GM06990 (cell line): ENCODE measurements around the gene SERPINH1.

Source experiments
- DNase-seq: peaks from one replicate; pipeline ENCODE4 v3.0.0-alpha.2; 2011; ENCODE audit not compliant: insufficient read length; ENCODE audit errors: extremely low read depth
- H3K27me3 ChIP-seq: replicated peaks from 2 replicates; pipeline ENCODE4 v1.6.0; 2011; ENCODE audit warnings: low read length; ENCODE audit not compliant: control insufficient read depth, insufficient read depth
- H3K36me3 ChIP-seq: 2 replicates; pipeline ENCODE4 v1.5.1; 2011; ENCODE audit warnings: low read length; ENCODE audit not compliant: control insufficient read depth, insufficient read depth
- H3K4me3 ChIP-seq: replicated peaks from 2 replicates; pipeline ENCODE4 v1.5.1; 2011; ENCODE audit warnings: low read depth, mild to moderate bottlenecking, control low read depth, low read length
- CTCF ChIP-seq: IDR thresholded peaks from 2 replicates; pipeline ENCODE4 v1.5.1; 2011; ENCODE audit warnings: low read length, control low read depth, mild to moderate bottlenecking, inconsistent platforms; ENCODE audit not compliant: insufficient read depth, poor library complexity, severe bottlenecking

The SERPINH1 gene

GRCh38 chr11:75589051-75589450, 27.0 kb downstream of the SERPINH1 start:
- Histone ChIP-seq H3K27me3 (no peaks in the 10 kb centered on the region; the same call in 1 of the 2 replicates), H3K4me3 (no peak overlapping the region), H3K36me3 (no peaks in the 10 kb centered on the region)
- TF ChIP-seq CTCF: no peak
- DNase-seq: no peak

GRCh38 chr11:75589933-75590332, 27.9 kb downstream of the SERPINH1 start:
- TF ChIP-seq CTCF: no peak
- H3K36me3 ChIP-seq: no peaks in the 10 kb centered on the region
- H3K4me3 ChIP-seq: no peak overlapping the region
- peaks cover 1% of the 10 kb centered on the region; the same call in 1 of the 2 replicates for H3K27me3 ChIP-seq
- DNase-seq: no peak

GRCh38 chr11:75591371-75591770, 29.3 kb downstream of the SERPINH1 start:
- no peak for DNase-seq
- peaks cover 3% of the 10 kb centered on the region for H3K27me3 ChIP-seq
- TF ChIP-seq CTCF: no peak
- no peak overlapping the region for H3K4me3 ChIP-seq
- no peaks in the 10 kb centered on the region for H3K36me3 ChIP-seq

- no peak overlapping the region for H3K4me3 ChIP-seq
Observed at GRCh38 chr11:75591966-75592365, 29.9 kb downstream of the SERPINH1 start.

GRCh38 chr11:75592715-75593114, 30.7 kb downstream of the SERPINH1 start:
- no peak for DNase-seq
- Histone ChIP-seq H3K4me3 (no peak overlapping the region), H3K36me3 (no peaks in the 10 kb centered on the region), H3K27me3 (peaks cover 3% of the 10 kb centered on the region)
- TF ChIP-seq CTCF: no peak

More at GRCh38 chr11:75591966-75592365, 29.9 kb downstream of the SERPINH1 start:
- Histone ChIP-seq H3K27me3 (peaks cover 3% of the 10 kb centered on the region), H3K36me3 (no peaks in the 10 kb centered on the region)
- no peak for DNase-seq
- TF ChIP-seq CTCF: no peak

- no peak for TF ChIP-seq CTCF
- Histone ChIP-seq H3K36me3 (no peaks in the 10 kb centered on the region), H3K4me3 (no peak overlapping the region), H3K27me3 (peaks cover 3% of the 10 kb centered on the region)
- DNase-seq: no peak
Observed at GRCh38 chr11:75593286-75593915, 31.3 kb downstream of the SERPINH1 start.
